ENCODE results near the gene HECA. TPM values are rescaled to one million over a fixed set of nuclear protein-coding genes. Genes with fewer than 3 reads are reported as not detected.

The HECA gene
- total and polyA plus RNA-seq, 4 donors, result 2.3 to 11.1 (median 5.9) TPM

- peaks cover 1 to 15% (median 12%) of the 10 kb centered on the region in 4 donors for H3K36me3 ChIP-seq (ENCODE audit: control insufficient read depth in 4 of 4, insufficient read depth in 3 of 4, low read depth in 1 of 4, low read length in 3 of 4)
- H3K27ac ChIP-seq (ENCODE audit: low read depth in 1 of 2, low read length in 2 of 2), result no peak overlapping the region
- no peak for TF ChIP-seq RAD21 (IDR thresholded peaks at IDR 0.05)
- TF ChIP-seq, protein P1, sequence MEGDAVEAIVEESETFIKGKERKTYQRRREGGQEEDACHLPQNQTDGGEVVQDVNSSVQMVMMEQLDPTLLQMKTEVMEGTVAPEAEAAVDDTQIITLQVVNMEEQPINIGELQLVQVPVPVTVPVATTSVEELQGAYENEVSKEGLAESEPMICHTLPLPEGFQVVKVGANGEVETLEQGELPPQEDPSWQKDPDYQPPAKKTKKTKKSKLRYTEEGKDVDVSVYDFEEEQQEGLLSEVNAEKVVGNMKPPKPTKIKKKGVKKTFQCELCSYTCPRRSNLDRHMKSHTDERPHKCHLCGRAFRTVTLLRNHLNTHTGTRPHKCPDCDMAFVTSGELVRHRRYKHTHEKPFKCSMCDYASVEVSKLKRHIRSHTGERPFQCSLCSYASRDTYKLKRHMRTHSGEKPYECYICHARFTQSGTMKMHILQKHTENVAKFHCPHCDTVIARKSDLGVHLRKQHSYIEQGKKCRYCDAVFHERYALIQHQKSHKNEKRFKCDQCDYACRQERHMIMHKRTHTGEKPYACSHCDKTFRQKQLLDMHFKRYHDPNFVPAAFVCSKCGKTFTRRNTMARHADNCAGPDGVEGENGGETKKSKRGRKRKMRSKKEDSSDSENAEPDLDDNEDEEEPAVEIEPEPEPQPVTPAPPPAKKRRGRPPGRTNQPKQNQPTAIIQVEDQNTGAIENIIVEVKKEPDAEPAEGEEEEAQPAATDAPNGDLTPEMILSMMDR (IDR thresholded peaks at IDR 0.05; ENCODE audit: low read depth, low read length, missing input control), result no peak
- TF ChIP-seq, protein P2, sequence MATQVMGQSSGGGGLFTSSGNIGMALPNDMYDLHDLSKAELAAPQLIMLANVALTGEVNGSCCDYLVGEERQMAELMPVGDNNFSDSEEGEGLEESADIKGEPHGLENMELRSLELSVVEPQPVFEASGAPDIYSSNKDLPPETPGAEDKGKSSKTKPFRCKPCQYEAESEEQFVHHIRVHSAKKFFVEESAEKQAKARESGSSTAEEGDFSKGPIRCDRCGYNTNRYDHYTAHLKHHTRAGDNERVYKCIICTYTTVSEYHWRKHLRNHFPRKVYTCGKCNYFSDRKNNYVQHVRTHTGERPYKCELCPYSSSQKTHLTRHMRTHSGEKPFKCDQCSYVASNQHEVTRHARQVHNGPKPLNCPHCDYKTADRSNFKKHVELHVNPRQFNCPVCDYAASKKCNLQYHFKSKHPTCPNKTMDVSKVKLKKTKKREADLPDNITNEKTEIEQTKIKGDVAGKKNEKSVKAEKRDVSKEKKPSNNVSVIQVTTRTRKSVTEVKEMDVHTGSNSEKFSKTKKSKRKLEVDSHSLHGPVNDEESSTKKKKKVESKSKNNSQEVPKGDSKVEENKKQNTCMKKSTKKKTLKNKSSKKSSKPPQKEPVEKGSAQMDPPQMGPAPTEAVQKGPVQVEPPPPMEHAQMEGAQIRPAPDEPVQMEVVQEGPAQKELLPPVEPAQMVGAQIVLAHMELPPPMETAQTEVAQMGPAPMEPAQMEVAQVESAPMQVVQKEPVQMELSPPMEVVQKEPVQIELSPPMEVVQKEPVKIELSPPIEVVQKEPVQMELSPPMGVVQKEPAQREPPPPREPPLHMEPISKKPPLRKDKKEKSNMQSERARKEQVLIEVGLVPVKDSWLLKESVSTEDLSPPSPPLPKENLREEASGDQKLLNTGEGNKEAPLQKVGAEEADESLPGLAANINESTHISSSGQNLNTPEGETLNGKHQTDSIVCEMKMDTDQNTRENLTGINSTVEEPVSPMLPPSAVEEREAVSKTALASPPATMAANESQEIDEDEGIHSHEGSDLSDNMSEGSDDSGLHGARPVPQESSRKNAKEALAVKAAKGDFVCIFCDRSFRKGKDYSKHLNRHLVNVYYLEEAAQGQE (IDR thresholded peaks at IDR 0.05), result no peak
- no peak for TF ChIP-seq JUND (IDR thresholded peaks at IDR 0.05)
- TF ChIP-seq HNF4A (conservative IDR thresholded peaks at IDR 0.05), result no peak
- TF ChIP-seq RXRA (IDR thresholded peaks at IDR 0.05), result no peak
- no peak for TF ChIP-seq YY1 (IDR thresholded peaks at IDR 0.05)
- TF ChIP-seq MAX (IDR thresholded peaks at IDR 0.05), result no peak
- TF ChIP-seq, protein P3, sequence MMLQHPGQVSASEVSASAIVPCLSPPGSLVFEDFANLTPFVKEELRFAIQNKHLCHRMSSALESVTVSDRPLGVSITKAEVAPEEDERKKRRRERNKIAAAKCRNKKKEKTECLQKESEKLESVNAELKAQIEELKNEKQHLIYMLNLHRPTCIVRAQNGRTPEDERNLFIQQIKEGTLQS (IDR thresholded peaks at IDR 0.05), result no peak
- TF ChIP-seq GABPA (IDR thresholded peaks at IDR 0.05 in 1 of 2, conservative IDR thresholded peaks at IDR 0.05 in 1 of 2), result no peak
- 85% methylated on average over 6 of the region's 6 CpGs for WGBS
- H3K4me1 ChIP-seq (ENCODE audit: control insufficient read depth in 4 of 4, insufficient read depth in 4 of 4, low read length in 3 of 4), result no peaks in the 10 kb centered on the region
- H3K9ac ChIP-seq (ENCODE audit: low read depth in 1 of 2, low read length in 2 of 2), result no peak overlapping the region
- DNase-seq (ENCODE audit: low spot score), result no peak
- H3K4me3 ChIP-seq (ENCODE audit: low read depth in 1 of 3, low read length in 3 of 3), result no peak overlapping the region
- no peaks in the 10 kb centered on the region for H3K9me3 ChIP-seq (ENCODE audit: control insufficient read depth in 4 of 4, low read length in 3 of 4)
- no peaks in the 10 kb centered on the region for H3K27me3 ChIP-seq (ENCODE audit: control insufficient read depth in 4 of 4, insufficient read depth in 4 of 4, low read length in 3 of 4)
Measured at GRCh38 chr6:139172567-139172966, 37.7 kb downstream of the HECA start.

DNA sequence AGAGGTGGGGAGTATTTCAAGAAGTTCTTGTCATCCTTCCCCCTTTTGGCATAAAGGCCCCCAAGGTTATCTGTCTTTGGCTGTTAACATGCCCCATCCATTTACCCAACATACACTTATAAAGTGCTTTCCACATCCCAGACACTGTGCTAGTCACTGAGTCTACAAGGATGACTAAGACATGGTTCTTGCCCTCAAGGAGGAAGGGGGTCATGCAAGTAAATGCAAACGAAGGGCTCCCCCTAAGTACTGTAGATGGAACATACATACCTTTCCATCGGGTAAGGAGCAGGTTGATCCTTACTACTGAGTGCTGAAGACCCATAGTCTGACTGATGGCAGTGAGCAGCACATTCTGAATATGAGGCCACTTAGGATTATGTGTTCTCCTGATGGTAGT, 38.3 kb downstream of the HECA start:
- Histone ChIP-seq H3K4me1 (ENCODE audit: control insufficient read depth in 4 of 4, insufficient read depth in 4 of 4, low read length in 3 of 4) (no peaks in the 10 kb centered on the region), H3K4me3 (ENCODE audit: low read depth in 1 of 3, low read length in 3 of 3) (no peak overlapping the region), H3K9me3 (ENCODE audit: control insufficient read depth in 4 of 4, low read length in 3 of 4) (no peaks in the 10 kb centered on the region), H3K27me3 (ENCODE audit: control insufficient read depth in 4 of 4, insufficient read depth in 4 of 4, low read length in 3 of 4) (no peaks in the 10 kb centered on the region), H3K9ac (ENCODE audit: low read depth in 1 of 2, low read length in 2 of 2) (no peak overlapping the region), H3K36me3 (ENCODE audit: control insufficient read depth in 4 of 4, insufficient read depth in 3 of 4, low read depth in 1 of 4, low read length in 3 of 4) (peaks cover 1 to 18% (median 16%) of the 10 kb centered on the region in 4 donors), H3K27ac (ENCODE audit: low read depth in 1 of 2, low read length in 2 of 2) (no peak overlapping the region)
- no peak for DNase-seq (ENCODE audit: low spot score)
- 78% methylated on average over 2 of the region's 2 CpGs for WGBS
- TF ChIP-seq ZBTB33 (IDR thresholded peaks at IDR 0.05), result no peak
- TF ChIP-seq, protein P3 (IDR thresholded peaks at IDR 0.05), result no peak
